Type B pancreatic cell (in vitro differentiated cells): ENCODE results near the gene PNRC1. TPM values are rescaled to one million over a fixed set of nuclear protein-coding genes. Genes with fewer than 3 reads are reported as not detected.
A peak's percentile ranks its signal among the peaks of the same experiment; 100 is the strongest.

Source experiments
- DNase-seq: peaks from one replicate; pipeline ENCODE4 v3.0.0; 2021; ENCODE audit warnings: mixed read lengths; ENCODE audit not compliant: unreplicated experiment; ENCODE audit errors: extremely low spot score
- H3K27ac Mint-ChIP-seq: 2 replicates; pipeline ENCODE4 v1.8.0; 2021; ENCODE audit warnings: mild to moderate bottlenecking, mixed read lengths
- H3K27me3 Mint-ChIP-seq: 2 replicates; pipeline ENCODE4 v1.8.0; 2021; ENCODE audit warnings: mixed read lengths
- H3K36me3 Mint-ChIP-seq: 2 replicates; pipeline ENCODE4 v1.8.0; 2021; ENCODE audit warnings: mixed read lengths
- H3K4me1 Mint-ChIP-seq: one replicate; pipeline ENCODE4 v1.8.0; 2021; ENCODE audit warnings: mixed read lengths; ENCODE audit not compliant: unreplicated experiment
- H3K4me3 Mint-ChIP-seq: 2 replicates; pipeline ENCODE4 v1.8.0; 2021; ENCODE audit warnings: mild to moderate bottlenecking, mixed read lengths
- H3K9me3 Mint-ChIP-seq: 2 replicates; pipeline ENCODE4 v1.8.0; 2021; ENCODE audit warnings: mixed read lengths
- total RNA-seq: library from RNA; stranded (reverse); gene quantifications from 2 replicates; pipeline ENCODE4 v1.2.1, GENCODE V29; 2021; ENCODE audit warnings: low replicate concordance
- TF ChIP-seq, protein P1 (sequence below): fragments of 200-600 bp; sonication (generic); conservative IDR thresholded peaks from 2 replicates; pipeline ENCODE4 v1.5.0; 2021; ENCODE audit warnings: antibody characterized with exemption, mild to moderate bottlenecking

PNRC1 gene
- total RNA-seq, 1 donor from 2014 or later: 140 TPM

- Mint-ChIP-seq H3K27me3 (no peaks in the 10 kb centered on the region), H3K27ac (peak overlapping the region; percentile 8), H3K9me3 (no peaks in the 10 kb centered on the region), H3K4me3 (peak overlapping the region; percentile 7), H3K36me3 (peaks cover 29% of the 10 kb centered on the region), H3K4me1 (peaks cover 30% of the 10 kb centered on the region)
- no peak for DNase-seq
- TF ChIP-seq, protein P1, sequence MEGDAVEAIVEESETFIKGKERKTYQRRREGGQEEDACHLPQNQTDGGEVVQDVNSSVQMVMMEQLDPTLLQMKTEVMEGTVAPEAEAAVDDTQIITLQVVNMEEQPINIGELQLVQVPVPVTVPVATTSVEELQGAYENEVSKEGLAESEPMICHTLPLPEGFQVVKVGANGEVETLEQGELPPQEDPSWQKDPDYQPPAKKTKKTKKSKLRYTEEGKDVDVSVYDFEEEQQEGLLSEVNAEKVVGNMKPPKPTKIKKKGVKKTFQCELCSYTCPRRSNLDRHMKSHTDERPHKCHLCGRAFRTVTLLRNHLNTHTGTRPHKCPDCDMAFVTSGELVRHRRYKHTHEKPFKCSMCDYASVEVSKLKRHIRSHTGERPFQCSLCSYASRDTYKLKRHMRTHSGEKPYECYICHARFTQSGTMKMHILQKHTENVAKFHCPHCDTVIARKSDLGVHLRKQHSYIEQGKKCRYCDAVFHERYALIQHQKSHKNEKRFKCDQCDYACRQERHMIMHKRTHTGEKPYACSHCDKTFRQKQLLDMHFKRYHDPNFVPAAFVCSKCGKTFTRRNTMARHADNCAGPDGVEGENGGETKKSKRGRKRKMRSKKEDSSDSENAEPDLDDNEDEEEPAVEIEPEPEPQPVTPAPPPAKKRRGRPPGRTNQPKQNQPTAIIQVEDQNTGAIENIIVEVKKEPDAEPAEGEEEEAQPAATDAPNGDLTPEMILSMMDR: no peak
Measured at GRCh38 chr6:89085409-89086205, 5.1 kb downstream of the PNRC1 start.

GRCh38 chr6:89087881-89088280, 7.3 kb downstream of the PNRC1 start:
- DNase-seq: no peak
- Mint-ChIP-seq H3K4me3 (no peak overlapping the region), H3K4me1 (peaks cover 26% of the 10 kb centered on the region), H3K9me3 (no peaks in the 10 kb centered on the region), H3K27me3 (no peaks in the 10 kb centered on the region), H3K36me3 (peaks cover 23% of the 10 kb centered on the region), H3K27ac (peak overlapping the region; percentile 47)
- TF ChIP-seq, protein P1: no peak

DNA sequence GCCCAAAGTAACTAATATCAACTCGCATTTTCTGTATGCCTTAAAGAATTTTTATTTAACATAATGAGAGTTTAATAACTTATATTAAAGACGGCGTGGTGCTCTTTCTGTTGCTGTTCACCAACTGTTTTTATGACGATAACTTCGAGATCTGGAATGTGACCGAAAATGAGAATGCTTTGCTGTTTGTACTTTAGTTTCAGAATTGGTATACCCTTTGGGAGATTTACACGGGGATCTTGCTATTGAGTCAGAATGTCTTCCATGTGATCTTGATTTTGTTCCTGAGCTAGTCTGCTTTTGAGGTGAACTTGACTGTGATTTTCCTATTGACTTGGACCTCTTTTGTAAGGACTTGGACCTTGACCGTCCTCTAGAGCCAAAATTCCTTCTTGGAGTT, 17.9 kb downstream of the PNRC1 start:
- Mint-ChIP-seq H3K27me3 (no peaks in the 10 kb centered on the region), H3K4me1 (no peaks in the 10 kb centered on the region), H3K9me3 (no peaks in the 10 kb centered on the region), H3K27ac (no peak overlapping the region), H3K4me3 (no peak overlapping the region), H3K36me3 (peaks cover 6% of the 10 kb centered on the region)
- TF ChIP-seq, protein P1: no peak
- no peak for DNase-seq

DNA sequence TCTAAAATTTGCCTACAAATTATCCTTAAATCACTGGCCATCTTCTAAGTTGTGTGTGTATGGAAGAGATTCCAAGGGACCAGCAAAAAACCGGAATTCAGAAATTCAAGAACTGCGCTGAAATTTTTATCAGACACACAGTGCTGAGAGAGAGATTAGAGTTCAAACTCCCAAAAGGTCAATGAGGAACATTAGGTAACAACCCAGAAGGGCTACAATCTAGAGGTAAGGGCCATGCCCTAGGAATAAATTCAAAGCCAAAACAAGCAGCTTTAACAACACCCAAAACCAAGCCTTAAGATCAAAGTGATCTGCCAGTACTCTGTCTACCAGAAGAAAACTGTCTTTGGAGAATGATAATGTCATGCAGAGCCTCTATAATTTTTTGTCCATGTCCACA, 19.6 kb downstream of the PNRC1 start:
- H3K4me3 Mint-ChIP-seq: no peak overlapping the region
- TF ChIP-seq, protein P1: no peak
- no peaks in the 10 kb centered on the region for H3K9me3 Mint-ChIP-seq
- no peak for DNase-seq
- H3K36me3 Mint-ChIP-seq: peaks cover 8% of the 10 kb centered on the region
- H3K4me1 Mint-ChIP-seq: no peaks in the 10 kb centered on the region
- H3K27ac Mint-ChIP-seq: no peak overlapping the region
- H3K27me3 Mint-ChIP-seq: no peaks in the 10 kb centered on the region

DNA sequence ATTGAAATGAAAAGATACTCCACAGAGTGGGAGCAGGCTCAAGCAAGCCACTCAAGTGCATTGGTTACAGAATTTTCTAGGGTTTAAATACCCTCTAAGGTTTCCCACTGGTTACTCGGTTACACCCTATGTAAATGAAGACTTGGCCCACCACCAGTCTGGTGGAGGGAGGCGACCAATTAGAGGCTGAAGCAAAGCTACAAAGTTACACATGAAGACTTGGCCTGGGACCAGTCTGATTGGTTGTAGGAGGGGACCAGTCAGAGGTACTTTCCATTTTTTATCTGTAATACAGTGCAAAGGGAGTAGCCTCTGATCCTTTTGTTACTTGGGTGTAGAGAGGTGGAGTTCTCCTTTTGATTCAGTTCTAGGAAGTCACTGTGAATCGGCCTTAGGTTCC, 29.7 kb downstream of the PNRC1 start:
- Mint-ChIP-seq H3K4me1 (no peaks in the 10 kb centered on the region), H3K27me3 (no peaks in the 10 kb centered on the region), H3K9me3 (no peaks in the 10 kb centered on the region), H3K27ac (no peak overlapping the region), H3K36me3 (peaks cover 10% of the 10 kb centered on the region), H3K4me3 (no peak overlapping the region)
- no peak for DNase-seq
- TF ChIP-seq, protein P1: no peak
